Liver (tissue), 9 donors: ENCODE data around the gene CEP131. TPM values are rescaled to one million over a fixed set of nuclear protein-coding genes. Genes with fewer than 3 reads are reported as not detected.

ENCODE experiments used
- DNase-seq: peaks from one replicate; pipeline ENCODE4 v3.0.0-alpha.2; 2017; ENCODE audit warnings: low spot score
- H3K27ac ChIP-seq, 2 donors: one replicate each; pipeline ENCODE4 v1.7.0; 2013; ENCODE audit warnings: inconsistent platforms in 2 of 2, low read length in 2 of 2, control low read depth in 1 of 2, low read depth in 1 of 2, mild to moderate bottlenecking in 1 of 2
- H3K27me3 ChIP-seq, 4 donors: one replicate each; pipeline versions ENCODE4 v1.6.1 to v1.7.0; 2013; ENCODE audit warnings: low read length in 3 of 4, inconsistent platforms in 1 of 4, mild to moderate bottlenecking in 1 of 4, moderate library complexity in 1 of 4; ENCODE audit not compliant: control insufficient read depth in 4 of 4, insufficient read depth in 4 of 4
- H3K36me3 ChIP-seq, 4 donors: one replicate each; pipeline versions ENCODE4 v1.6.1 to v1.7.0; 2013; ENCODE audit warnings: low read length in 3 of 4, mild to moderate bottlenecking in 3 of 4, low read depth in 1 of 4, moderate library complexity in 1 of 4; ENCODE audit not compliant: control insufficient read depth in 4 of 4, insufficient read depth in 3 of 4
- H3K4me1 ChIP-seq, 4 donors: one replicate each; pipeline versions ENCODE4 v1.6.1 to v1.7.0; 2013; ENCODE audit warnings: low read length in 3 of 4, mild to moderate bottlenecking in 3 of 4, moderate library complexity in 1 of 4; ENCODE audit not compliant: control insufficient read depth in 4 of 4, insufficient read depth in 4 of 4
- H3K4me3 ChIP-seq, 3 donors: one replicate each; pipeline versions ENCODE4 v1.6.1 to v1.7.0; 2013; ENCODE audit warnings: low read length in 3 of 3, control low read depth in 1 of 3, low read depth in 1 of 3, mild to moderate bottlenecking in 1 of 3
- H3K9ac ChIP-seq, 2 donors: one replicate each; pipeline ENCODE4 v1.7.0; 2013; ENCODE audit warnings: low read length in 2 of 2, mild to moderate bottlenecking in 2 of 2, moderate library complexity in 2 of 2, control low read depth in 1 of 2, low read depth in 1 of 2
- H3K9me3 ChIP-seq, 4 donors: one replicate each; pipeline versions ENCODE4 v1.6.1 to v1.7.0; 2013; ENCODE audit warnings: low read length in 3 of 4; ENCODE audit not compliant: control insufficient read depth in 4 of 4
- EGR1 ChIP-seq, 2 donors: IDR thresholded peaks; 2 replicates each; pipeline ENCODE4 v1.6.1; 2016 to 2018; ENCODE audit warnings: antibody characterized with exemption in 2 of 2, low read depth in 2 of 2
- FOXA1 ChIP-seq: IDR thresholded peaks from 2 replicates; pipeline ENCODE4 v1.6.1; 2016; ENCODE audit warnings: antibody characterized with exemption
- FOXA2 ChIP-seq: IDR thresholded peaks from 2 replicates; pipeline ENCODE4 v1.6.1; 2016; ENCODE audit warnings: antibody characterized with exemption
- GABPA ChIP-seq, 2 donors: IDR thresholded peaks in 1 of 2; conservative IDR thresholded peaks in 1 of 2; 2 replicates each; pipeline ENCODE4 v1.6.1; 2016; ENCODE audit warnings: antibody characterized with exemption in 2 of 2, mild to moderate bottlenecking in 1 of 2, moderate library complexity in 1 of 2
- HNF4G ChIP-seq: IDR thresholded peaks from 2 replicates; pipeline ENCODE4 v1.6.1; 2016; ENCODE audit warnings: antibody characterized with exemption
- JUND ChIP-seq, 2 donors: IDR thresholded peaks; 2 replicates each; pipeline ENCODE4 v1.6.1; 2016; ENCODE audit warnings: antibody characterized with exemption in 2 of 2
- MAX ChIP-seq: IDR thresholded peaks from 2 replicates; pipeline ENCODE4 v1.6.1; 2016; ENCODE audit warnings: antibody characterized with exemption
- NR2F2 ChIP-seq: IDR thresholded peaks from 2 replicates; pipeline ENCODE4 v1.6.1; 2016; ENCODE audit warnings: antibody characterized with exemption
- RAD21 ChIP-seq, 2 donors: IDR thresholded peaks; 2 replicates each; pipeline ENCODE4 v1.6.1; 2016; ENCODE audit warnings: antibody characterized with exemption in 2 of 2, mild to moderate bottlenecking in 2 of 2
- REST ChIP-seq: IDR thresholded peaks from 2 replicates; pipeline ENCODE4 v1.6.1; 2016; ENCODE audit warnings: antibody characterized with exemption, mild to moderate bottlenecking
- RXRA ChIP-seq, 2 donors: IDR thresholded peaks; 2 replicates each; pipeline ENCODE4 v1.6.1; 2017 to 2018; ENCODE audit warnings: antibody characterized with exemption in 2 of 2, mild to moderate bottlenecking in 1 of 2
- SP1 ChIP-seq: IDR thresholded peaks from 2 replicates; pipeline ENCODE4 v1.6.1; 2018; ENCODE audit warnings: antibody characterized with exemption, mild to moderate bottlenecking
- TAF1 ChIP-seq: conservative IDR thresholded peaks from 2 replicates; pipeline ENCODE4 v1.6.1; 2016; ENCODE audit warnings: antibody characterized with exemption, mild to moderate bottlenecking
- YY1 ChIP-seq: IDR thresholded peaks from 2 replicates; pipeline ENCODE4 v1.6.1; 2016; ENCODE audit warnings: antibody characterized with exemption, mild to moderate bottlenecking
- WGBS: extraction: QIAGEN DNeasy Blood & Tissue Kit; methylation state at CpG from one replicate; pipeline ENCODE4 v1.1.7; 2013; 5-methylcytosine and 5-hydroxymethylcytosine counted together
- polyA plus RNA-seq, 2 donors: library from polyadenylated mRNA; stranded (reverse) in 1 of 2; unstranded in 1 of 2; fragments of 200-250 nt in 1 of 2; fragments of >200 nt in 1 of 2; fragmentation: Nextera tagmentation in 1 of 2; extraction: Ambion mirVana in 1 of 2; gene quantifications; one replicate each; pipeline versions ENCODE4 v1.2.1 to v1.2.3, GENCODE V29; 2013 to 2015
- total RNA-seq, 2 donors: library from RNA; depleted of rRNA; stranded (reverse); fragments of >200 nt; gene quantifications; one replicate each; pipeline ENCODE4 v1.2.3, GENCODE V29; 2014
- TF ChIP-seq, protein P1 (sequence below): IDR thresholded peaks from 2 replicates; pipeline ENCODE4 v1.6.1; 2016; ENCODE audit warnings: antibody characterized with exemption
- TF ChIP-seq, protein P2 (sequence below): fragments of 150-350 bp; IDR thresholded peaks from 2 replicates; pipeline ENCODE4 v1.5.1; 2017; ENCODE audit warnings: improper control_type of control experiment, low read depth, low read length; ENCODE audit not compliant: missing input control
- TF ChIP-seq, protein P3 (sequence below): IDR thresholded peaks from 2 replicates; pipeline ENCODE4 v1.6.1; 2016; ENCODE audit warnings: antibody characterized with exemption
- donor health status: healthy.
- donor health status: healthy.
- donor health status: healthy.
- donor health status: healthy.
- donor health status: healthy.

CEP131 gene
- total and polyA plus RNA-seq, 4 donors = 0.71 to 6.3 (median 2.2) TPM

DNA sequence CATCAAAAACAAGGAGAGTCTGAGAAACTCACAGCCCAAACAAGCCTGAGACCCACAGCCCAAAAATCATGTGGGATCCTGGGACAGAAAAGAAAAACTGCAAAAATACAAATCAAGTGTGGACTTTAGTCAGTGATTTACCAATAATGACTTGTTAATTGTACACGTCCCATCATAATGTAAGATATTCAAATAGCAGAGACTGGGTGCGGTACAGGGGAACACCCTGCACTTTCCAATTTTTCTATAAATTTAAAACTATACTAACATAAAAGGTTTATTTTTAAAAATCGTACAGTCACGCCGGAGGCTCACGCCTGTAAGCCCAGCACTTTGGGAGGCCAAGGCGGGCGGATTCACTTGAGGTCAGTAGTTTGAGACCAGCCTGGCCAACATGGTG lies 8.8 kb downstream of the CEP131 start:
- TF ChIP-seq JUND (IDR thresholded peaks at IDR 0.05) = no peak
- TF ChIP-seq RAD21 (IDR thresholded peaks at IDR 0.05) = no peak
- no peak for TF ChIP-seq HNF4G
- TF ChIP-seq FOXA2 = no peak
- no peak for TF ChIP-seq YY1
- no peak for TF ChIP-seq REST
- TF ChIP-seq SP1 = no peak
- no peak for TF ChIP-seq TAF1
- TF ChIP-seq, protein P1, sequence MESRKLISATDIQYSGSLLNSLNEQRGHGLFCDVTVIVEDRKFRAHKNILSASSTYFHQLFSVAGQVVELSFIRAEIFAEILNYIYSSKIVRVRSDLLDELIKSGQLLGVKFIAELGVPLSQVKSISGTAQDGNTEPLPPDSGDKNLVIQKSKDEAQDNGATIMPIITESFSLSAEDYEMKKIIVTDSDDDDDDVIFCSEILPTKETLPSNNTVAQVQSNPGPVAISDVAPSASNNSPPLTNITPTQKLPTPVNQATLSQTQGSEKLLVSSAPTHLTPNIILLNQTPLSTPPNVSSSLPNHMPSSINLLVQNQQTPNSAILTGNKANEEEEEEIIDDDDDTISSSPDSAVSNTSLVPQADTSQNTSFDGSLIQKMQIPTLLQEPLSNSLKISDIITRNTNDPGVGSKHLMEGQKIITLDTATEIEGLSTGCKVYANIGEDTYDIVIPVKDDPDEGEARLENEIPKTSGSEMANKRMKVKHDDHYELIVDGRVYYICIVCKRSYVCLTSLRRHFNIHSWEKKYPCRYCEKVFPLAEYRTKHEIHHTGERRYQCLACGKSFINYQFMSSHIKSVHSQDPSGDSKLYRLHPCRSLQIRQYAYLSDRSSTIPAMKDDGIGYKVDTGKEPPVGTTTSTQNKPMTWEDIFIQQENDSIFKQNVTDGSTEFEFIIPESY = no peak
- no peak for TF ChIP-seq FOXA1
- TF ChIP-seq GABPA (IDR thresholded peaks at IDR 0.05 in 1 of 2, conservative IDR thresholded peaks at IDR 0.05 in 1 of 2) = no peak
- TF ChIP-seq EGR1 (IDR thresholded peaks at IDR 0.05; ENCODE audit: low read depth in 2 of 2) = no peak
- TF ChIP-seq MAX = no peak
- no peak for TF ChIP-seq RXRA (IDR thresholded peaks at IDR 0.05)
- TF ChIP-seq, protein P2, sequence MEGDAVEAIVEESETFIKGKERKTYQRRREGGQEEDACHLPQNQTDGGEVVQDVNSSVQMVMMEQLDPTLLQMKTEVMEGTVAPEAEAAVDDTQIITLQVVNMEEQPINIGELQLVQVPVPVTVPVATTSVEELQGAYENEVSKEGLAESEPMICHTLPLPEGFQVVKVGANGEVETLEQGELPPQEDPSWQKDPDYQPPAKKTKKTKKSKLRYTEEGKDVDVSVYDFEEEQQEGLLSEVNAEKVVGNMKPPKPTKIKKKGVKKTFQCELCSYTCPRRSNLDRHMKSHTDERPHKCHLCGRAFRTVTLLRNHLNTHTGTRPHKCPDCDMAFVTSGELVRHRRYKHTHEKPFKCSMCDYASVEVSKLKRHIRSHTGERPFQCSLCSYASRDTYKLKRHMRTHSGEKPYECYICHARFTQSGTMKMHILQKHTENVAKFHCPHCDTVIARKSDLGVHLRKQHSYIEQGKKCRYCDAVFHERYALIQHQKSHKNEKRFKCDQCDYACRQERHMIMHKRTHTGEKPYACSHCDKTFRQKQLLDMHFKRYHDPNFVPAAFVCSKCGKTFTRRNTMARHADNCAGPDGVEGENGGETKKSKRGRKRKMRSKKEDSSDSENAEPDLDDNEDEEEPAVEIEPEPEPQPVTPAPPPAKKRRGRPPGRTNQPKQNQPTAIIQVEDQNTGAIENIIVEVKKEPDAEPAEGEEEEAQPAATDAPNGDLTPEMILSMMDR = no peak
- TF ChIP-seq, protein P3, sequence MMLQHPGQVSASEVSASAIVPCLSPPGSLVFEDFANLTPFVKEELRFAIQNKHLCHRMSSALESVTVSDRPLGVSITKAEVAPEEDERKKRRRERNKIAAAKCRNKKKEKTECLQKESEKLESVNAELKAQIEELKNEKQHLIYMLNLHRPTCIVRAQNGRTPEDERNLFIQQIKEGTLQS = no peak
- no peak for TF ChIP-seq NR2F2

GRCh38 chr17:81212365-81212764 lies 10.4 kb downstream of the CEP131 start:
- DNase-seq = no peak
- Histone ChIP-seq H3K36me3 (no peaks in the 10 kb centered on the region), H3K27me3 (no peaks in the 10 kb centered on the region), H3K4me1 (no peaks in the 10 kb centered on the region), H3K9me3 (no peaks in the 10 kb centered on the region), H3K27ac (no peak overlapping the region), H3K9ac (no peak overlapping the region), H3K4me3 (no peak overlapping the region)
- TF ChIP-seq GABPA (IDR thresholded peaks at IDR 0.05 in 1 of 2, conservative IDR thresholded peaks at IDR 0.05 in 1 of 2) = no peak
- TF ChIP-seq JUND (IDR thresholded peaks at IDR 0.05) = no peak
- 98% methylated on average over 9 of the region's 9 CpGs for WGBS

More for the DNA sequence above, 8.8 kb downstream of the CEP131 start:
- Histone ChIP-seq H3K36me3 (no peaks in the 10 kb centered on the region), H3K9ac (no peak overlapping the region), H3K27ac (no peak overlapping the region), H3K4me3 (no peak overlapping the region), H3K4me1 (no peaks in the 10 kb centered on the region), H3K9me3 (no peaks in the 10 kb centered on the region), H3K27me3 (no peaks in the 10 kb centered on the region)
- no peak for DNase-seq
- WGBS = 98% methylated on average over 8 of the region's 8 CpGs
